Right lobe of liver (tissue), 4 donors: ENCODE results near the gene BTLA.

Experiments
- POLR2A ChIP-seq: fragments of 450-650 bp; IDR thresholded peaks from one replicate; pipeline ENCODE4 v1.6.1; 2017; ENCODE audit warnings: antibody characterized with exemption, mild to moderate bottlenecking
- TF ChIP-seq, protein P1 (sequence below), 4 donors: fragments of 200-600 bp in 3 of 4; fragments of 450-650 bp in 1 of 4; IDR thresholded peaks; one replicate each; pipeline versions ENCODE4 v1.5.1 to v1.8.0; 2016 to 2022; ENCODE audit warnings: antibody characterized with exemption in 4 of 4, mild to moderate bottlenecking in 2 of 4
- donor health status: DM: no; HTN: no; CAD: no.
- donor health status: DM: no; HTN: no; CAD: no.
- donor health status: DM: no; HTN: yes; CAD: no.

DNA sequence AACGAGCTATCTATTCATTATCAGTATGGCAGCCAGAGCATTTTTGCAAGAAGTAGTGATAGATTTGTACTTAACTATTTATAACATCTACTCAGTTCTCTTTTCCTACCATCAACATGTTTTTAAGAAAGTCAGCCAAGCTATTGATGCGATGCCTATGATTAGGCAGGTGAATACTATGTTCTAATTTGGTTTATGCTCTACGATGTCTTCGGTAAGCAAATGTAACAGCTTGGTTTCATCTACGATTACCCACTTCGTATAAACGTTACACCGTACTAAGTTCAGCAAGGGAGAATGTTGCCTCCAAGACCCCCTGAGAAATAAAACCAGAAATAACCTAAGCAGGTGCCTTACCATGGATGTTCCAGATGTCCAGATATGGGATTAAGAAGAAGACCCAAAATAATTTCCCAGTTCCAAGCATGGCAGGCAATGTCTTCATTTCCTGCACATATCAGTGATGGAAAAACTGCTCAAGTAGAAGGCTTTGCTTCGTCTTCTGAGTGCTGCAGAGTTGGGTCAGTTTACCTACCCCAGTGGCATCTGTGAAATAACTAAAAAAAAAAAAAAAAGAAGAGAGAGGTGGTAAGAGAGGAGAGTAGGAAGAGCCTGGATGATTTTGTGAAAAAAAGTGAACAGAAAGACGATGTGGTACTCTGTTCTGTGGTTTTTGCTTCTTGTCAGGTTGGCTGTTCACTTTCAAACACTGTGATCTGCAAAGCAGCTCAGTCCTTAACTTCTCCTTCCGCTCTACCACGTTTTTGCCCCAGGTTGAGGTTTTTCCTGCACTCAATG is at the start of gene BTLA:
- TF ChIP-seq, protein P1, sequence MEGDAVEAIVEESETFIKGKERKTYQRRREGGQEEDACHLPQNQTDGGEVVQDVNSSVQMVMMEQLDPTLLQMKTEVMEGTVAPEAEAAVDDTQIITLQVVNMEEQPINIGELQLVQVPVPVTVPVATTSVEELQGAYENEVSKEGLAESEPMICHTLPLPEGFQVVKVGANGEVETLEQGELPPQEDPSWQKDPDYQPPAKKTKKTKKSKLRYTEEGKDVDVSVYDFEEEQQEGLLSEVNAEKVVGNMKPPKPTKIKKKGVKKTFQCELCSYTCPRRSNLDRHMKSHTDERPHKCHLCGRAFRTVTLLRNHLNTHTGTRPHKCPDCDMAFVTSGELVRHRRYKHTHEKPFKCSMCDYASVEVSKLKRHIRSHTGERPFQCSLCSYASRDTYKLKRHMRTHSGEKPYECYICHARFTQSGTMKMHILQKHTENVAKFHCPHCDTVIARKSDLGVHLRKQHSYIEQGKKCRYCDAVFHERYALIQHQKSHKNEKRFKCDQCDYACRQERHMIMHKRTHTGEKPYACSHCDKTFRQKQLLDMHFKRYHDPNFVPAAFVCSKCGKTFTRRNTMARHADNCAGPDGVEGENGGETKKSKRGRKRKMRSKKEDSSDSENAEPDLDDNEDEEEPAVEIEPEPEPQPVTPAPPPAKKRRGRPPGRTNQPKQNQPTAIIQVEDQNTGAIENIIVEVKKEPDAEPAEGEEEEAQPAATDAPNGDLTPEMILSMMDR (IDR thresholded peaks at IDR 0.05): no peak
- TF ChIP-seq POLR2A: no peak
